Mesodermal cell (in vitro differentiated cells): Measurements from ENCODE around the gene FXR1.
"Not testable (repeated sequence)": the region's sequence is repeated elsewhere in the genome, so short reads cannot be mapped to it uniquely, and the experiment has no call there.

ENCODE experiments used
- H3K27ac ChIP-seq: 2 replicates; pipeline ENCODE4 v1.7.0; 2013; ENCODE audit warnings: mild to moderate bottlenecking, low read depth, low read length, moderate library complexity; ENCODE audit not compliant: severe bottlenecking
- H3K36me3 ChIP-seq: 2 replicates; pipeline ENCODE4 v1.7.1; 2013; ENCODE audit warnings: mild to moderate bottlenecking, low read length, moderate library complexity; ENCODE audit not compliant: control insufficient read depth, insufficient read depth
- H3K4me1 ChIP-seq: one replicate; pipeline ENCODE4 v1.7.1; 2013; ENCODE audit warnings: mild to moderate bottlenecking, low read length; ENCODE audit not compliant: insufficient read depth, control insufficient read depth, poor library complexity, severe bottlenecking
- H3K4me3 ChIP-seq: 2 replicates; pipeline ENCODE4 v1.7.0; 2013; ENCODE audit warnings: low read length, control low read depth, mild to moderate bottlenecking; ENCODE audit not compliant: insufficient read depth, poor library complexity, severe bottlenecking; ENCODE audit errors: extremely low read depth
- H3K9me3 ChIP-seq: 2 replicates; pipeline ENCODE4 v1.7.1; 2013; ENCODE audit warnings: mild to moderate bottlenecking, low read length, moderate library complexity; ENCODE audit not compliant: control insufficient read depth
- WGBS, 2 experiments: methylation state at CpG; one replicate each; pipeline ENCODE4 v1.1.5; 2013; ENCODE audit warnings: missing lambda C conversion rate in 2 of 2; ENCODE audit not compliant: insufficient coverage in 2 of 2; 5-methylcytosine and 5-hydroxymethylcytosine counted together

FXR1 gene

DNA sequence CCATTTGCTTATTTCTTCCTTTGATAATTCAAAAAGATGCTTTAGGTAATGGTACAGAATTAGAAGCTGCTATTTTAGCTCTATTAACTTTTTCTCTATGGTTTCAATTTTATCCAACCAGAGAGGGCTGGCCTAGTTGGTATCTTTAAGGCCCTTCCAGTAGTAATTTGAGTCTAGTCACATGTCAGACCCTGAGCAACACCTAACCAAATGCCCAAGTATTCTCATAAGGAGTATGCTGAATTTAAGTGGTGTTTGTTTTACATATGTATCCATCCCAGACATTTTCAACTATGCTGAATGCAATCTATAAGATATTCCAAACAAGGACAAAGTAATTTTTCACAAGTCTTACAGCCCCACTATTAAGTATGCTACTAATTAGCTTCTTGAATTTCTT lies 67.5 kb downstream of the FXR1 start:
- Histone ChIP-seq H3K4me3 (no peak overlapping the region), H3K36me3 (peaks cover 30% of the 10 kb centered on the region), H3K27ac (no peak overlapping the region), H3K9me3 (no peaks in the 10 kb centered on the region), H3K4me1 (no peaks in the 10 kb centered on the region)

DNA sequence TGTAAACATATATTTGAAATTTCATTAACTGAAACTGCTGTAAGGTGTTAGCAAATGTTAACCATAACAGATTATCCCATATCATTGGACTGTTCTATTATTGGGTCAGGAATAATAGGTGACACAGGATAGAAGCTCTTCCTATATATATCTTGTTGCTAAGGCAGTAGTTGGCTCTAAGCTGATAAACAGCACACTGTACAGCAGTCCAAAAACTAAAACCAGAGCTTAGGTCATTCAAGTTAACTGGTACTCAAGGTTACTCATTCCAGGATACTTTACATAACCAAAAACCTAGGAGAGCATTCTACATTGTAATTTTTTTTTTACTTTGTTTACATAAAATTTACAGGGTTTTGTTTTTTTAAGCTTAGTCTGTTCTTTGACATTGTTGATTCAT lies 68.1 kb downstream of the FXR1 start:
- H3K9me3 ChIP-seq: no peaks in the 10 kb centered on the region
- H3K36me3 ChIP-seq: peaks cover 33% of the 10 kb centered on the region
- H3K4me1 ChIP-seq: no peaks in the 10 kb centered on the region
- H3K27ac ChIP-seq: no peak overlapping the region
- H3K4me3 ChIP-seq: no peak overlapping the region

DNA sequence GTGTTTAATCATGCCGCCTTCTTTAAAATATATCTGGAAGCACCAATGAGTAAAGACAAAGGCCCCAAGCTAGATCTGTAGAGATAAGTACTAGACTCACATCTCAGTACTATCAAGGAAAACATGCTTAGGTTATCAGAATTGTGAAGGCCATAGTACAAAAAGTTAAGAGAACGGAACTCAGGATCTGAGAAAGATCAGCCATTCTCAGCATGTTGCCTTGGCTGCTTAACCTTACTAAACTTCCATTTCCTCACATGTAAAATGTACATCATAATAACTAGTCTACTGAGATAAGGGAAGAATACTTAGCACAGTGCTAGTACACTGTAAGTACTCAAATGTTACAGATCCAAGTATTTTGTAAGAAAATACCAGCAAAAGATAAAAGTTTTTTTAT lies 69.4 kb downstream of the FXR1 start:
- 80 to 83% methylated on average over 1 of the region's 2 CpGs for WGBS, 2 experiments
- Histone ChIP-seq H3K36me3 (peaks cover 36% of the 10 kb centered on the region), H3K9me3 (no peaks in the 10 kb centered on the region), H3K27ac (no peak overlapping the region), H3K4me1 (no peaks in the 10 kb centered on the region), H3K4me3 (no peak overlapping the region)

DNA sequence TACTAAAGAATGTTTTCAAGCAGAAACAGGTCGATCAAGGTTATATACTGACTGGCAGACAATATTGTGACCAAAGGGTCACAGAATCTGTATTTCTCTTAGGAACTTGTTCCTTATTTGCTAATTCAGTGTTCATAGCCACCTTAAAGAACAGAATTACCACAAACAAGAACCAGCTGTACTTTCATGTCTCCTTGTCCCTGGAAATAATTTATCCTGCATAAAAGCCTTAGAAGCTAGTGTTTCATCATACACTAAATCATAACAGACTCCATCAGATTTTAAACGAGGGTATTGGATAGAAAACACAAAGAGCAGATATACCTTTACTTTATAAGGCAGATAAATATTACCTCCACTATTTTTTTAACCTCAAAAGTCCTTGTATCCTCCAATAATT lies 70.7 kb downstream of the FXR1 start:
- whole genome bisulfite sequencing, 2 experiments: 82 to 86% methylated on average over 1 of the region's 2 CpGs
- Histone ChIP-seq H3K27ac (peak overlapping the region; percentile 43), H3K36me3 (peaks cover 36% of the 10 kb centered on the region), H3K4me3 (no peak overlapping the region), H3K9me3 (no peaks in the 10 kb centered on the region), H3K4me1 (no peaks in the 10 kb centered on the region)

DNA sequence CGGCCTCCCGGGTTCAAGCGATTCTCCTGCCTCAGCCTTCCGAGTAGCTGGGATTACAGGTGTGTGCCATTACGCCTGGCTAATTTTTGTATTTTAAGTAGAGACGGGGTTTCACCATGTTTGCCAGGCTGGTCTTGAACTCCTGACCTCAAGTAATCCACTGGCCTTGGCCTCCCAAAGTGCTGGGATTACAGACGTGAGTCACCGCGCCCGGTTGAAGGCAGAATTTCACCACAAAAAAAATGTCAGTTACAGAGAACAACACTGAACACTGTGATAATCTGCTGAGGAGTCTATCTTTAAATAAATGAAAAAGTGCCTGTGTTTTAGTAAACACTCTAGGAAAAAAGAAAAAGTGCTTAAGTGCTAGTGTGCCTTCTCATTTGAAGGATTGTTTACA lies 73.9 kb downstream of the FXR1 start:
- H3K27ac ChIP-seq, H3K9me3 ChIP-seq: not testable (repeated sequence)
- 86 to 97% methylated on average over 2 to 6 of the region's 10 CpGs for WGBS, 2 experiments

DNA sequence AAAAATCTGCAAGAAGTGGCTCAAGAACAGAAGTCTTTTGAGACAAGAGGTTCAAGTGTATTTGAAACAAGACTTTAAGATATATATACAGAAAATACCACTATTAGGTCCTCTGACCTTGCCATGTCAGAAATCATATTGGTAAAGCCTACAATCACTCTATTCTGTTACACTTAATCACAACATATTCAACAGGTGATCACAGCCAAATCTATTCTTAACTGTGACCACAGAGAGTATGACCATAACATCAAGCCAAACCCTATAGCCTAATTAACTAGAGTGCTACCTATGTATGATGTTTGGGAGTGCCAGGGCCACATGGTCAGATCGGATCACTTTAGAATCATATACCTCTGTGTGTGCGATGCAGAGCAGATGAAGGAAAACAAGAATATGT lies 74.9 kb downstream of the FXR1 start:
- no CpG with 5 or more reads among the region's 2 CpGs for WGBS, 2 experiments
- Histone ChIP-seq H3K36me3 (peaks cover 21% of the 10 kb centered on the region), H3K27ac (no peak overlapping the region), H3K9me3 (no peaks in the 10 kb centered on the region), H3K4me3 (no peak overlapping the region), H3K4me1 (no peaks in the 10 kb centered on the region)

More for the DNA sequence above, 73.9 kb downstream of the FXR1 start:
- not testable (repeated sequence) for H3K4me3 ChIP-seq, H3K4me1 ChIP-seq
- H3K36me3 ChIP-seq: peaks cover 21% of the 10 kb centered on the region

DNA sequence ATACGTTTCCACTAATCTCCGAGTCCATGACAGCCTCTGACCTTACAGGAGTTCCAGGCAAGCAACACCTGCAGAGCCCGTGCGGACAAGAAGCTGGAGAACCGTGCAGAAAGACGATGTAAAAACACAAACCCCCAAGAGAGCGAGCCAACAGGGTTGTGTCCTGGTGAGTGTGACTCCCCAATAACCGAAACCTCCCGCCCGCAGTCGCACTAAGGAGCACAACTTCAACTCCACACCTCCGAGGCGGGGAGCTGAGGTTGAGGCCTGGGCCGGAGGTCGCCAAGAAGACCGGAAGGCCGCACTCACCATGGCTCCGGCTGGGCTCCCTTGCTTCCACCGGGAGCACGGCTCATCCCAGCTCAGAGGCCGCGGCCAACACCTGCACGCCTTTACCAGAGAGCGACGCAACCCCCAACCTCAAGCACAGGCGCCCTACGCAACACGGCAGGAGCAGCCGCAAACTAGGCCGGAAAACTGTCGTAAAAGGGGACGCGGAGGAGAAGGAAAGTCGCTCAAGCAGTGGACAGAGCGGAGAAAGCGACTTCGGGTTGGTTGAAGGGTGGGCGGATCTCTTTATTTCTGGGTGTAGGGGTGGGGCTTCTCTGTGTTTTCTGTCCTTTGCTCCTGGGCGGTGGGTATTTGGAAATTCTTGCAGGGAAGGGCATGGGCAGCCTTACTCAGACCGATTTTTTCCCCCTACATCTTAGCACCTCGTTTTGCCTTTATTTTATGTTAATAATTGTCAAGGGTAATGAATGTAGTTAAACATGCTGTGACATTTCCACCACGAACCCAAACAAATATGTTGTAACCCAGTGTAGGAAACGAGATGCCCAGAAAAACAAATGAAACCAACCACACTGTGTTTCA lies 77.1 kb downstream of the FXR1 start, which contains the start of gene DNAJC19:
TSS of gene DNAJC19 (minus strand) at position 446 of the 873 bp plus-strand sequence. CDS start at position 312, 134 bp downstream.
- 0 to 2% methylated on average over 29 to 31 of the region's 43 CpGs for WGBS, 2 experiments
- peak within 1 kb of the TSS; percentile 84 for H3K4me3 ChIP-seq
- no peaks in the 10 kb centered on the region for H3K4me1 ChIP-seq
- peak within 1 kb of the TSS; percentile 11 for H3K27ac ChIP-seq
- no peaks in the 10 kb centered on the region for H3K9me3 ChIP-seq
- H3K36me3 ChIP-seq: peaks cover 15% of the 10 kb centered on the region

DNA sequence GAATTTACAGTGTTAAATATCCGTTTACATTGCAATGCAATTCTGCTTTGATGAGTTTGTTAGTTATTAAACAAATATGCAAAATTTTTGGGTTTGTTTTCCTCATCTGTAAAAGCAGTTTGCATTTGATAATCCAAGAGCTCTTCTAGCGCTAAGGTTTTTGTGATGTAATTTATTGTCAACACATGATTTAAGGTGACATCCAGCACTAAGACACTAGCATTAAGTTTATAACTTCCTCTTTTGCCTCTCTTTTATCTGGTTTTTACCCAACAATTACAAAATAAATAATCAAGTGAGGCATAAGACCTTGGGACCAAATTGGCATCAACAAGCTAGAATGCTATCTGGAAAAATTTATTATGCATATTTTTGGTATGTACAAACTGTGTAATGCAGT lies 78.0 kb downstream of the FXR1 start:
- no peak overlapping the region for H3K27ac ChIP-seq
- H3K9me3 ChIP-seq: no peaks in the 10 kb centered on the region
- H3K4me3 ChIP-seq: no peak overlapping the region
- 40% methylated on average over 1 of the region's 2 CpGs; no CpG with 5 or more reads in 1 of the 2 experiments for WGBS, 2 experiments
- H3K36me3 ChIP-seq: peaks cover 9% of the 10 kb centered on the region
- H3K4me1 ChIP-seq: no peaks in the 10 kb centered on the region

DNA sequence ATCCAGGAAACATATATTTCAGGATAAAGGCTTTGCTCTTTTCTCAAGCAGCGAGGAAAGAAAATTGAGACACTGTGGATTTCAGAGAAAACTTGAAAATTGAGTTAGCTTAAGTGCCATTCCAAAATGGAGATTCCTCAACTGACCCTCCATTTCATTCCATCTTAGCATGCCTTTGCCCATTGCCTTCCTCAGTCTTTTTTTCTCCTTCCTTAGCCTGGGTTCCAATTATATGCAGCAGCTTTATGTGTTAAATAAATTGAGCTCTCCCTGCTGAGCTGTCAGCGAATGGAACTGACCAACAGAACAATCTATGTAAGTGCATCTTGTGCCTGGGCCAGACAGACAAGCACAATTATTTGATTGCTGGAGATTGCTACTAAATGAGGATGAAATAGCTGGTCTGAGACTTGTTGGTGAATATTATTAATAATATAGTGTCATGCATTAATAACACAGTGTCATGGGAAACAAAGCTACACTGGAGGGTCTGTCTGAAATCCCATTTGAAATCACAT lies 84.0 kb downstream of the FXR1 start:
- Histone ChIP-seq H3K4me3 (no peak overlapping the region), H3K9me3 (no peaks in the 10 kb centered on the region), H3K4me1 (no peaks in the 10 kb centered on the region), H3K36me3 (no peaks in the 10 kb centered on the region), H3K27ac (no peak overlapping the region)
- 76 to 83% methylated on average over 1 to 2 of the region's 2 CpGs for WGBS, 2 experiments

DNA sequence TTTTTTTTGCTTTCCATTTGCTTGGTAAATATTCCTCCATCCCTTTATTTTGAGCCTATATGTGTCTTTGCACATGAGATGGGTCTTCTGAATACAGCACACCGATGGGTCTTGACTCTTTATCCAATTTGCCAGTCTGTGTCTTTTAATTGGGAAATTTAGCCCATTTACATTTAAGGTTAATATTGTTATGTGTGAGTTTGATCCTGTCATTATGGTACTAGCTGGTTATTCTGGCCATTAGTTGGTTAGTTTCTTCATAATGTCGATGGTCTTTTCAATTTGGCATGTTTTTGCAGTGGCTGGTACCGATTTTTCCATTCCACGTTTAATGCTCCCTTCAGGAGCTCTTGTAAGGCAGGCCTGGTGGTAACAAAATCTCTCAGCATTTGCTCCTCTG lies 89.9 kb downstream of the FXR1 start:
- not testable (repeated sequence) for H3K4me1 ChIP-seq, H3K9me3 ChIP-seq, H3K36me3 ChIP-seq, H3K4me3 ChIP-seq, H3K27ac ChIP-seq
- 91 to 93% methylated on average over 2 to 3 of the region's 4 CpGs for WGBS, 2 experiments

DNA sequence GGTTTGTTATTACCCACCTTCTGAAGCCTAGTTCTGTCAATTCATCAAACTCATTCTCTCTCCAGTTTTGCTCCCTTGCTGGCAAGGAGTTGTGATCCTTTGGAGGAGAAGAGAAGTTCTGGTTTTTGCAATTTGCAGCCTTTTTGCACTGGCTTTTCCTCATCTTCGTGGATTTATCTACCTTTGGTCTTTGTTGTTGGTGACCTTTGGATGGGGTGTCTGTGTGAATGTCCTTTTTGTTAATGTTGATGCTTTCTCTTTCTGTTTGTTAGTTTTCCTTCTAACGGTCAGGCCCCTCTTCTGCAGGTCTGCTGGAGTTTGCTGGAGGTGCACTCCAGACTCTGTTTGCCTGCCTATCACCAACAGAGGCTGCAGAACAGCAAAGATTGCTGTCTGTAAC lies 91.0 kb downstream of the FXR1 start:
- not testable (repeated sequence) for H3K27ac ChIP-seq, H3K36me3 ChIP-seq, H3K9me3 ChIP-seq, H3K4me1 ChIP-seq, H3K4me3 ChIP-seq
- WGBS, 2 experiments: 100% methylated on average over 1 of the region's 2 CpGs; no CpG with 5 or more reads in 1 of the 2 experiments
